HepG2 (cell line): ENCODE measurements around the gene KLF12. TPM values are rescaled to one million over a fixed set of nuclear protein-coding genes. Genes with fewer than 3 reads are reported as not detected.

Experiments
- ARNTL ChIP-seq: sonication (generic); formaldehyde crosslinking; IDR thresholded peaks from 2 replicates; pipeline ENCODE4 v1.4.0; 2020; ENCODE audit warnings: mild to moderate bottlenecking, missing genetic modification reagents
- ATF1 ChIP-seq: IDR thresholded peaks from 2 replicates; pipeline ENCODE4 v1.6.1; 2016; ENCODE audit warnings: mild to moderate bottlenecking, control low read depth
- CC2D1A ChIP-seq: sonication (generic); formaldehyde crosslinking; IDR thresholded peaks from 2 replicates; pipeline ENCODE4 v1.8.1; 2023; ENCODE audit warnings: mild to moderate bottlenecking, missing genetic modification reagents
- CHD2 ChIP-seq: IDR thresholded peaks from 2 replicates; pipeline ENCODE4 v1.6.1; 2011; ENCODE audit warnings: low read depth, low read length, improper control_type of control experiment
- ETS1 ChIP-seq: sonication (generic); formaldehyde crosslinking; IDR thresholded peaks from 2 replicates; pipeline ENCODE4 v1.4.0; 2020; ENCODE audit warnings: missing genetic modification reagents
- NAIF1 ChIP-seq: sonication (generic); formaldehyde crosslinking; IDR thresholded peaks from 2 replicates; pipeline ENCODE4 v1.5.0; 2020; ENCODE audit warnings: mild to moderate bottlenecking, missing genetic modification reagents, borderline replicate concordance
- NR2F6 ChIP-seq, 2 experiments: IDR thresholded peaks; 2 replicates each; pipeline ENCODE4 v1.6.1; 2016; ENCODE audit warnings: antibody characterized with exemption in 1 of 2, mild to moderate bottlenecking in 1 of 2
- REXO4 ChIP-seq: sonication (generic); formaldehyde crosslinking; IDR thresholded peaks from 2 replicates; pipeline ENCODE4 v1.8.0; 2022; ENCODE audit warnings: missing genetic modification reagents, mild to moderate bottlenecking, borderline replicate concordance
- SNRNP70 ChIP-seq: fragments of 200-400 bp; formaldehyde crosslinking; IDR thresholded peaks from 2 replicates; pipeline ENCODE4 v1.6.1; 2017; ENCODE audit warnings: mild to moderate bottlenecking, low read depth, low read length, moderate library complexity
- THAP11 ChIP-seq: IDR thresholded peaks from 2 replicates; pipeline ENCODE4 v1.6.1; 2016; ENCODE audit warnings: missing biosample characterization, missing genetic modification reagents
- TMF1 ChIP-seq: sonication (generic); formaldehyde crosslinking; IDR thresholded peaks from 2 replicates; pipeline ENCODE4 v1.8.1; 2022; ENCODE audit warnings: low read depth, missing genetic modification reagents
- U2AF1 ChIP-seq: fragments of 200-400 bp; formaldehyde crosslinking; optimal IDR thresholded peaks from 2 replicates; pipeline ENCODE3; 2017; ENCODE audit warnings: mild to moderate bottlenecking, low read depth, low read length
- XRCC5 ChIP-seq: fragments of 200-400 bp; formaldehyde crosslinking; optimal IDR thresholded peaks from 2 replicates; pipeline ENCODE3; 2017; ENCODE audit warnings: mild to moderate bottlenecking, low read length
- ZFP36L2 ChIP-seq: sonication (generic); formaldehyde crosslinking; IDR thresholded peaks from 2 replicates; pipeline ENCODE4 v1.4.0; 2020; ENCODE audit warnings: missing genetic modification reagents
- ZNF512B ChIP-seq: sonication (generic); formaldehyde crosslinking; IDR thresholded peaks from 2 replicates; pipeline ENCODE4 v1.5.1; 2020; ENCODE audit warnings: missing genetic modification reagents, mild to moderate bottlenecking, borderline replicate concordance
- ZNF574 ChIP-seq: sonication (generic); formaldehyde crosslinking; IDR thresholded peaks from 2 replicates; pipeline ENCODE4 v1.4.0; 2020; ENCODE audit warnings: missing genetic modification reagents
- ZNF687 ChIP-seq: sonication (generic); formaldehyde crosslinking; IDR thresholded peaks from 2 replicates; pipeline ENCODE4 v1.5.1; 2020; ENCODE audit warnings: mild to moderate bottlenecking, missing genetic modification reagents, moderate library complexity
- ZNF792 ChIP-seq: IDR thresholded peaks from 2 replicates; pipeline ENCODE4 v1.6.1; 2016
- ZSCAN31 ChIP-seq: sonication (generic); formaldehyde crosslinking; IDR thresholded peaks from 2 replicates; pipeline ENCODE4 v1.5.0; 2020; ENCODE audit warnings: low read depth, mild to moderate bottlenecking, missing genetic modification reagents
- polyA plus RNA-seq, 8 experiments: library from polyadenylated mRNA; depleted of rRNA in 3 of 8; stranded (reverse) in 7 of 8; unstranded in 1 of 8; fragments of >200 nt; fragmentation: Illumina TruSeq in 4 of 8; extraction: Trizol in 4 of 8; gene quantifications; 2 replicates each; pipeline versions ENCODE4 v1.2.1 to v1.2.3, GENCODE V29; 2011 to 2016; ENCODE audit warnings: low read depth in 4 of 8, missing spikeins in 1 of 8, mixed read lengths in 1 of 8; ENCODE audit not compliant: insufficient read depth in 1 of 8
- total RNA-seq, 5 experiments: library from RNA; depleted of rRNA; stranded (reverse); fragments of >200 nt; fragmentation: Illumina TruSeq; extraction: Trizol; gene quantifications; 2 replicates each; pipeline ENCODE4 v1.2.3, GENCODE V29; 2016; ENCODE audit warnings: low read depth in 1 of 5

The KLF12 gene
- total and polyA plus RNA-seq, 2 of the 13 experiments (the other 11 are each of a cell fraction or from before 2014, with no cell fraction given), result 0.66 to 1.5 TPM

- peak; percentile 65; the same call in 1 of the 2 replicates for TF ChIP-seq ZNF687
- no peak for TF ChIP-seq ZNF792 (CRISPR knock-in tag)
- no peak for TF ChIP-seq TMF1 (CRISPR knock-in tag)
- no peak for TF ChIP-seq U2AF1
- no peak for TF ChIP-seq CHD2
- TF ChIP-seq ETS1 (CRISPR knock-in tag), result no peak
- TF ChIP-seq THAP11, result no peak
- no peak for TF ChIP-seq ZNF512B (CRISPR knock-in tag)
- no peak for TF ChIP-seq NR2F6 (IDR thresholded peaks at IDR 0.05)
- peak; percentile 29; the same call in 1 of the 2 replicates for TF ChIP-seq NR2F6 (CRISPR knock-in tag; IDR thresholded peaks at IDR 0.05)
- no peak for TF ChIP-seq NAIF1 (CRISPR knock-in tag)
- TF ChIP-seq CC2D1A (CRISPR knock-in tag), result no peak
- 0 out of 2 replicates have a peak, but pooled peaks have one; percentile 50 for TF ChIP-seq ZSCAN31 (CRISPR knock-in tag)
- no peak for TF ChIP-seq ATF1 (CRISPR knock-in tag)
- no peak for TF ChIP-seq SNRNP70
- no peak for TF ChIP-seq REXO4 (CRISPR knock-in tag)
- TF ChIP-seq ARNTL (CRISPR knock-in tag), result 0 out of 2 replicates have a peak, but pooled peaks have one; percentile 6
- TF ChIP-seq XRCC5, result no peak
- no peak for TF ChIP-seq ZFP36L2 (CRISPR knock-in tag)
- TF ChIP-seq ZNF574 (CRISPR knock-in tag), result peak; percentile 15; the same call in 1 of the 2 replicates
Observed at GRCh38 chr13:74135326-74136083, 1.3 kb upstream of the KLF12 start (continued).
